Measurements from ENCODE around the gene ODF2.
"Not testable (repeated sequence)": the region's sequence is repeated elsewhere in the genome, so short reads cannot be mapped to it uniquely, and the experiment has no call there.

ODF2 gene

DNA sequence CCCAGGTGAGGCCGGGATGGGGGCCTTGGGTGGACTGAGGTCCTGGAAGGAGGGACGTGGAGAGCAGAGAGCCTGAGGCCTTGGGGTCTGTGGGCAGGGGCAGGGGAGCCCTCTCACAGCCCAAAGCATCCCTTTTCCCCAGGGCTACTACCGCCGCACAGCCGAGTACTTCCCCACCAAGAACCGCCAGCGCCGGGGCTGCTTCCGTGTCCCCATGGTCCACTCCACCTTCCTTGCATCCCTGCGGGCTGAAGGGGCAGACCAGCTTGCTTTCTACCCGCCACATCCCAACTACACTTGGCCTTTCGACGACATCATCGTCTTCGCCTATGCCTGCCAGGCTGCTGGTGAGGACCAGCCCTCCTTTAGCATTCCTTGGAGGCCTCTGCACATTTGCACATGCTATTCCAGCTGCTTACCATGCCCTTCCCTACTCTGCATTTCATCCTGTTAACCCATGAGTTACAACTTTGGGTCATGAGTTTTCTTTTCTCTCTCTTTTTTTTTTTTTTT lies 31.5 kb upstream of the ODF2 start:
- no peak for DNase-seq

DNA sequence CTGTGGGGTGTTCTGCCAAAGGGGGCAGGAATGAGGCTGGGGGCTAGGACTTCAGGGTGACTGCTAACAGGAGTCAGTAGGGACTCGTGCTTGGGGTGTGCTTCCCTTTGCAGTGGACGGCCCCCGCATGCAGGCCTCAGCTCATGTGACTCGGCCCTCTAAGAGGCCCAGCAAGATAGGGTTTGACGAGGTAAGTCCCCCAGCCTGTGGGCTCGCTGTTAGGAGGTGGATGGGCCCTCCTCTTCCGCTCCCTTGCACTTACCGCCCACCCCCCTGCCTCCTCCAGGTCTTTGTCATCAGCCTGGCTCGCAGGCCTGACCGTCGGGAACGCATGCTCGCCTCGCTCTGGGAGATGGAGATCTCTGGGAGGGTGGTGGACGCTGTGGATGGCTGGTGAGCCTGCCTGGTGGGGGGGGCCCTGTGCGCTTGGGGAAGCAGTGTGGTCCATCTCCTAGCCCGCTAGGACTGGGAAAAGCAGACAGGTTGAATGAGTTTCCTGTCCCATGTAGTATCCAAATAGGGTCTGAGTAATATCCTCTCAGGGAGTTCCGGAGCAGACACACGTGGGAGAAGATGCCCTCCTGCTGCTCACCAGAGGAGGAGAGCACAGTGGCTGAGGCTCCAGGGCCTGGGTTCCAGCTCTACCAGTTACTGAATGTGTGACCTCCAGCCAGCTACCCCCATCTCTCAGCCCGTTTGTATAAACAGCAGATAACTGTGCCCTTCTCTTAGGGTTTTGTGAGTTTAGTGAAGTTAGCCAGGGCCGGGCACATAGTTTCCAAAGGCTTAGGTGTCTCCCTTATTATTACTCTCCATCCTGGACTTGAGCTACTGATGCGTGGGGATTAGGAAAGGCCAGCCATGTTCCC lies 26.9 kb upstream of the ODF2 start:
- DNase-seq, result no peak

DNA sequence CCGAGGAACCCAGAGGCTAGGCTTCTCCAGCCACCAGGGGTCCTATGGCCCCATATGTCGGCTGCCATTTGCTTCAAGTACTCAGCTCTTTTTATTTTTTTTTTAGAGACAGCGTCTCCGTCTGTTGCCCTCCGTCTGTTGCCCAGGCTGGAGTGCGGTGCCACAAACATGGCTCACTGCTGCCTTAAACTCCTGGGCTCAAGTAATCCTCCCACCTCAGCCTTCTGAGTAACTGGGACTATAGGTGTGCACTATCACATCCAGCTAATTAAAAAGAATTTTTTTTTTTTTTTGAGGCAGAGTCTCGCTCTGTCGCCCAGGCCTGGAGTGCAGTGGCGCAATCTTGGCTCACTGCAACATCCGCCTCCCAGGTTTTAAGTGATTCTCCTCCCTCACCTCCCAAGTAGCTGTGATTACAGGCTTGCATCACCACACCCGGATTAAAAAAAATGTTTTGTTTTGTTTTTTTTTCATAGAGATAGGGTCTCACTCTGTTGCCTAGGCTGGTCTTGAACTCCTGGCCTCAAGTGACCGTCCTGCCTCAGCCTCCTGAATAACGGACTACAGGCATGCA lies 26.2 kb upstream of the ODF2 start:
- no peak for DNase-seq

DNA sequence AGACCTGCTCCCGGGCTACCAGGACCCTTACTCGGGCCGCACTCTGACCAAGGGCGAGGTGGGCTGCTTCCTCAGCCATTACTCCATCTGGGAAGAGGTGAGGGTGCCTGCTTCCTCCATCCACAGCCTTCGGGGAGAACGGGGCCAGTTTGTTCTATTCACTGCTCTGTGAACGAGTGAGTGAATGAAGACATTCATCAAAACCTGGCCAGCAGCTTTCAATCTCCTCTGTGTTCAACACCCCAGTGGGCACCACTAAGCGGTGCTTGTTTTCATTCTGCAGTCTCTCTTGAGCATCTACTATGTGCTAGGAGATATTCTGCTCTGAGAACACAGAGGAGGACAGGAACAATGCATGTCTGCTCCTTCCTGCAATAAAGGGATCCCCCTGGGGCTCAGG lies 24.6 kb upstream of the ODF2 start:
- DNase-seq, result no peak

DNA sequence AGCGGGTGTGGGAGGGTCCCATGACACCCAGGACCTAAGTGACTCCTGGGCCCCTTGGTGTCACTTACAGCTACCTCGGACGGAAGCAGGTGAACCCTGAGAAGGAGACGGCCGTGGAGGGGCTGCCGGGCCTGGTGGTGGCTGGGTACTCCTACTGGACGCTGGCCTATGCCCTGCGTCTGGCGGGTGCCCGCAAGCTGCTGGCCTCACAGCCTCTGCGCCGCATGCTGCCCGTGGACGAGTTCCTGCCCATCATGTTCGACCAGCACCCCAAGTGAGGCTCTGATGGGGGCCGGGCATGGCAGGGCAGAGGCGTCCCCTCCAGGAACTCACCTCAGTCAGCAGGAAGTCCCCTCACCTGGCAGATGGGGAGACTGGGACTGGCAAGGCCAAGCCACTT lies 21.5 kb upstream of the ODF2 start:
- no peak for DNase-seq

DNA sequence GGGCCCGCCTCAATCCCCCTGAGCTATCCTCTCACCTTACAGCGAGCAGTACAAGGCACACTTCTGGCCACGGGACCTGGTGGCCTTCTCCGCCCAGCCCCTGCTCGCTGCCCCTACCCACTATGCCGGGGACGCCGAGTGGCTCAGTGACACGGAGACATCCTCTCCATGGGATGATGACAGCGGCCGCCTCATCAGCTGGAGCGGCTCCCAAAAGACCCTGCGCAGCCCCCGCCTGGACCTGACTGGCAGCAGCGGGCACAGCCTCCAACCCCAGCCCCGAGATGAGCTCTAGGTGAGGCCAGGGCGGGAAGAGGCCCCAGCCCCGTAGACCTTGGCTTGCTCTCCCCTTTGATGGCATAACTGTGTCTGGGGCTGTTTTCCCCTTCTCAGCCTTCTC lies 20.2 kb upstream of the ODF2 start:
- DNase-seq, result no peak

DNA sequence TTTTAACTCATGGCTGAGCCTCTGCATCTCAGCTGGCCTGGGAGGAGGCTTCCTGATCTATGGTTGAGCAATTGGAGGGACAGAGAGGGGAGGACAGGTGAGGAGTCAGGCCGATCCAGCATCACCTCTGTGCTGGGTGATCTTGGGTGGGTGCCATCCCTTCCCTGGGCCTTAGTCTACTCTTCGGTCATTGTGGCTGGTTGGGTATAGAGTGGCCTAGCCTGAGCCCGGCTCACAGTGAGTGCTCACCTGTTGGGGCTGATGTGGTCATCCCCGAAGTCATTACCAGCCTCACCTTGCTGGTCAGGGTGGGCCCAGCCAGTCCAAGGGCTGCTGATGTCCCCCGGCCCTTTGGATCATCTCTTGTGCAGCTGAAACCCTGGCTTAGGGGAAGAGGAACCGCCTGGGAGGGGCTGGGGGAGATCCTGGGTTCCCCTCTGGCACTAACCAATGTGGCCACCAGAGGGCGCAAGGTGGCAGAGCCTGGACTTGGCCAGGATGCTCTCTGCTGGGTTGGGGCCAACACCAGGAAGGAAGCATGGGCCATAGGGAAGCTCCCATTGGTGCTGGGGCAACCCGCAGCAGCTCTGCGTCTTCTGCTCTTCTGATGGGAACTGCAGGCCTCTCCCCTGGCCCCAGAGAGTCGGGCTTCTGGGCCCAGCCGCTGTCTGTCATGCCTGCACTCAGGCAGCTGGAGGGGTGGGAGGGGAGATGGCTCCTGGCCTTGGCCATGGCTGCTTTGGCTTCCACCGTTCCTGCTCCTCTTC lies 17.3 kb upstream of the ODF2 start:
- DNase-seq, result peak; percentile 78

DNA sequence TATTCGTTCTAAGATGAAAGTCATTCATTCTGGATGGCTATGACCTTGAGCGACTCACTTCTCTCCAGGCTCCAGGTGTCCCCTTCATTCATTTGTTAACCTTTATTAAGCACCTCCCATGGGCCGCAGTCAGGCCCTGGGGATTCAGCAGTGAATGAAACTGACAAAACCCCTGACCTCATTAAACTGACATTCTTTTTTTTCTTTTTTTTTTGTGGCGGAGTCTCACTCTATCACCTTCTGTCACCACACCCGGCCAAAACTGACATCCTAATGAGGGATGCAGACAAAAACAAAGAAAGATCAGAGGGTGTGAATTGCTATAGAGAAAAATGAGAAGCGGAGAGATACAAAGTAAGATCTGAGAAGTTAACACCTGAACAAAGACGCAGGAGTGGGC lies 16.5 kb upstream of the ODF2 start:
- DNase-seq, result no peak

DNA sequence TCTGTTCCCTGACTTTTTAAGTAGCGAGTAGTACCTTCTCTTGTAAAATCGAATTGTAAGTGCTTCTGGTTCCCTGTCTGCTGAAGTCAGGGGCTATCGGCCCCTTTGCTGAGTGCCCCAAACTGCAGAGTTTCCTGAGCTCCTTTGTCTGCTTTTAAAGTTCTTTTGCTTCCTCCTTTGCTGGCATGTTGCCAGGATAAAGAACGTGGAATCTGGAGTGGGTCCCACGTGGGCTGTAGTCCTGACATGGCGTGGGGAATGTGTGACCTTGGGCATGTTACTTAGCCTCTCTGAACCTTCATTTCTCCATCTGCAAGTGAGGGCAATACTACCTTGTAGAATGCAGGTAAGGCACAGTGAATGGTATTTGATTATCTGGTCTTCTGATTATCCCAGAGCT lies 13.7 kb upstream of the ODF2 start:
- DNase-seq, result no peak

DNA sequence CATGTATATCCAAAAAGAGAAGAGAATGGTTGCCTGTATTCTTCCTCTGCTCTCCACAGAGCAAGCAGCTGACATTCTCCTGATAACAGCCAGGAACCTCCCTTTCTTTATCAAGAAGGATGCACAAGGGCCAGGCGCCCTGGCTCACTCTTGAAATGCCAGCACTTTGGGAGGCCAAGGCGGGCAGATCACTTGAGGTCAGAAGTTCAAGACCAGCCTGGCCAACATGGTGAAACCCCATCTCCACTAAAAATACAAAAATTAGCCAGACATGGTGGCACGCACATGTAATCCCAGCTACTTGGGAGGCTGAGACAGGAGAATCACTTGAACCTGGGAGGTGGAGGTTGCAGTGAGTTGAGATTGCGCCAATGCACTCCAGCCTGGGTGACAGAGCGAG lies 9.3 kb upstream of the ODF2 start:
- not testable (repeated sequence) for DNase-seq

DNA sequence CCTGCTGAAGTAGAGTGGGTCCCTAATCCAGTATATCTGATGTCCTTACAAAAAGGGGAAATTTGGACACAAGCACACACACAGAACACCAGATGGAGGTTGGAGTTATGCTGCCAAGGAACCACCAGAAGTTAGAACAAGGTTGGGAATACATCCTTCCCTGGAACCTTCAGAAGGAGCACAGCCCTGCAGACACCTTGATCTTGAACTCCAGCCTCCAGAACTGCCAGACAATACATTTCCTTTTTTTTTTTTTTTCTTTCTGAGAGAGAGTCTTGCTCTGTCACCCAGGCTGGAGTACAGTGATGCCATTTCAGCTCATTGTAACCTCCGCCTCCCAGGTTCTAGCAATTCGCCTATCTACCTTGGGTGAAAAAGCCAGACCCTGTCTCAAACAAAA lies 7.1 kb upstream of the ODF2 start:
- DNase-seq, result no peak

DNA sequence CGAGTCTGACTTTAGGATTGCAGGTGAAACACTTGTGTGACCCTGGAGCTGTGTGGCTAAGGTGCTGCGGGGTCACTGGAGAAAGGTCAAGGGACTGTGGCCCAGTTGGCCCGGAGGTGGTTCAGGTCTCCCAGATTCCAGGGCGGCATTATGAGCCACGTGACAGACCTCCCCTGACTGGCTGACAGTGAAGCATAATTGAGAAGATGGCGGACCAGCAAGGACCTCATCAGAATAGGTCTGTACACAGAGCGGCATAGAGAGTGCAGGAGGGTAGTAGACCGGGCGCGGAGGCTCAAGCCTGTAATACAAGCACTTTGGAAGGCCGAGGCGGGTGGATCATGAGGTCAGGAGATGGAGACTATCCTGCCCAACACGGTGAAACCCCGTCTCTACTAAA lies 815 bp upstream of the ODF2 start:
- DNase-seq, result no peak

DNA sequence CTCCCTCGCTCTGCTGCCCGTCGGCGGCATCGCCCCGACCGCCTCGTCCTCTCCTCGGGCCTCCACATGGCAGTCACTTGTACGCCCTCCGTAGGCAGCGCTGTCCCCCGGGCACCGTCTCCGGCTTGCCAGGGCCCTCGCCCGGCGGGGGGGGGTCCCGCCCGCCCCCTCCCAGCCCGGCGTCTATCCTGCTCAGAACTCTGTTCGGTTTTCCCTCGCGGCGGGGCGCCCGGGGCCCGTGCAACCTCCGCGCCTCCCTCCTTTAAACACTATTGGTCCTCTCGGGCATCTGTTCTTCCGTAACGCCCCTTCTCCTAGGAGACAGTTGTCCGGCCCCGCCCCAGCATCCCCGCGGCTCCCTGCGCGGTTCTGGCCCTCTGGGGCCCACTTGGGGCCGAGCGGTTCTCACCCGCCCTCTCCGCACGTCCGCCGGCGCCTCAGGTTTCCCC lies 831 bp downstream of the ODF2 start:
- DNase-seq, result peak; percentile 36

DNA sequence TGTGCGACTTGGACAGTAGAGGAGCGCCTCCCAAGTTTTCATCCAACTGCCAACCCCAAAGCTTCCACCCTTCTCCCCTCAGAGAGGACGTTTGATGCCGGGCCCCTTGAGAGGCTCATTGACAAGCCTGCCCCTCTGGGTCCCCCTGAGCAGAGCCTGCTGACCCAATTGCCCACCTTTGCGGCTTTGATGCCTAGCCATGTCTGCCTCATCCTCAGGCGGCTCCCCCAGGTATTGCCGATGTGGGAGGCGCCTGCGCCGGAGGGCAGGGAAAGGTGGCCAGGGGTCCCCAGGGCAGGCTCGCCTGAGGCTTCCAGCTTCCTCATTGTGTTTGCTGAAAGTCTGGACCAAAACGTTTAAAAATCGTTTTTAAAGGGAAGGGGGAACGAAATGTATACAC lies 1.4 kb downstream of the ODF2 start:
- DNase-seq, result no peak

DNA sequence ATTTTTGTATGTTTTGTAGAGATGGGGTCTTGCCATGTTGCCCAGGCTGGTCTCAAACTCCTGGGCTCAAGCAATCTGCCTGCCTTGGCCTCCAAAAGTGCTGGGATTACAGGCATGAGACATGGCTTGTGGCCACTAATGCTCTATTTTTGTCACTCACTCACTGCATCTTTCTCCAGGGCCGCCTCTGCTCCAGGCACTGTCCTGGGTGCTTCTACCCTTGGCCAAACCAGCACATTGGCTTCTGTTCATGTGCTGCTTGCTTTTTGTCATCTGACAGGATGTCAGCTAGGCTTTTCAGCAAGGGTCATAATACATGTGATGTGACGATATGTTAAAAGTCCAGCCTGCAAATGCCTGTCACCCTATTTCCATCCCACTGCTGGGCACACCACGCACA lies 3.2 kb downstream of the ODF2 start:
- no peak for DNase-seq

DNA sequence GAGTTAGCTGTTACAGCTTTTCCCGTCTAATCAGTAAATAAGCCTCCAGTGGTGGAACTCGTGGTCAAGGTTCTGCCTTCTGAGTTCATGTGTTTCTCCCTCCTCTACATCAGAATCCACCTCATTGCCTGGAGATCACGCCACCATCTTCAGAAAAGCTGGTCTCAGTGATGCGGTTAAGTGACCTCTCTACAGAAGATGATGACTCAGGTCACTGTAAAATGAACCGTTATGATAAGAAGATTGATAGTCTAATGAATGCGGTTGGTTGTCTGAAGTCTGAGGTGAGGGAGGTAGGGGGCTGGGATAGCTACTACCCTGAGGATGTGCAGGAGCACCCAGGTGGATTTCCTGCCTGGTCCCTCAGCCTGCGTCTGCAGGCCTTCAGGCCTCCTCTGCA lies 13.3 kb downstream of the ODF2 start:
- no peak for DNase-seq

DNA sequence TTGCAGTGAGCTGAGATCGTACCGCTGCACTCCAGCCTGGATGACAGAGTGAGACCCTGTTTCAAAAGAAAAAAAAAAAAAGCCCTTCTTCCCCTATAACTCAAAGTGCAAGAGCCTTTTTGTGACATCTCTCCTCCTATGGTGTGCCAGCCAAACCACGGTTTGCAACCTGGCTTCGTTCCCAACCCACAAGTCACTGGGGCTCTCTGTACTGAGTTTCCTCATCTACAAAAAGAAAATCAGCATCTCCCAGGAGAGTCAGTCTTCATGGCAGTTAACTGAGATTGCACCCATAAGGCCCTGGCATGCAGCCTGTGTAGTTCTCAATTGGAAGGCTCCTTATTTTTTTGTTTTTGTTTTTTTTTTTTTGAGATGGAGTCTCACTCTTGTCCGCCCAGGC lies 14.8 kb downstream of the ODF2 start:
- no peak for DNase-seq

DNA sequence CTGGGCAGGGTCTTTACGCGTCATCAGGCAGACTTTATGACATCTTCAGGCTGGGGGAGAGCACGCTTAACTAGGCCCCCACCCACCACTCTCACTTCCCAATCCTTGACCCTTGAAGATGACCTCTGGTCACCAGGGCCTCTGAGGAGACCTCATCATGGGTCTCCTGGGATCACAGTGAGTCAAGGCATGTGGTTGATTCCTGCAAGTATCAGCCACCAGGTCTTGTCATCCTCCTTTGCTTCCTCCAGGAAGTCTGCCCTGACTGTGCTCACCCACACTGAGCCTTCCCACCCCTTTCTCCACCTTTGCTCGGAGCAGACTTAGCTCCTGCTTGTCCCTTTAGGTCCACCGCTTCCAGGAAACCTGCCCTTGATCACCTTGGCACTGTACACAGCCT lies 17.3 kb downstream of the ODF2 start:
- no peak for DNase-seq

DNA sequence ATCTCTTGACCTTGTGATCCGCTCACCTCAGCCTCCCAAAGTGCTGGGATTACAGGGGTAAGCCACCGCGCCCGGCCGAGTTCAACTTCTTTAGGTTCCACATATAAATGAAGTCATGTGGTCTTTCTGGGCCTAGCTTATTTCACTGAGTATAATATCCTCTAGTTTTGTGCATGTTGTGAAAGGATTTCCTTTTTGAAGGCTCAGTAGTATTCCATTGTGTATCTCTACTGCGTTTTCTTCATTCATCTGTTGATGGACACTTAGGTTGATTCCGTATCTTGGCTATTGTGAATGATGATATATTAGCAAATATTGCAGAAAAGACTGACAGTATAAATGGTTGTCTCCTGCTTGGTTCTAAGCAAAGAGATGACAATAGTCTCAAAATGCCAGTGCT lies 20.1 kb downstream of the ODF2 start:
- no peak for DNase-seq

DNA sequence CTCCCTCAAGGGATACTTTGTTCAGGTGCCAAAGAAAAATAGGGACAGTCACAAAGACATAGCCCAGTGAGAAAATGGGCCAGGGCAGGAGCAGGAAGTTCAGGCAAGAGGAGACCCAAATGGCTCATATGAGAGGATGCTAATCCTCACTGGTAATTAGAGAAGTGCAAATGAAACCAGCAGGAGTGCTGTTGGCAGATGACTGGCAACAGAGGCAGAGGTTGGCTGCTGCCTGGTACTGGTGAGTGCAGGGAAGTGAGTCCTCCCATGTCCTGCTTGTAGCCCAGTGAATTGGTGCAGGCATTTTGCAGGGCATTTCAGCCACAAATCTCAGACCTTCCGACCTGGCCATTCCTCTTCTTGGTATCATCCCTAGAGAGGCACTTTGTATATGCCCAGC lies 23.5 kb downstream of the ODF2 start:
- no peak for DNase-seq

DNA sequence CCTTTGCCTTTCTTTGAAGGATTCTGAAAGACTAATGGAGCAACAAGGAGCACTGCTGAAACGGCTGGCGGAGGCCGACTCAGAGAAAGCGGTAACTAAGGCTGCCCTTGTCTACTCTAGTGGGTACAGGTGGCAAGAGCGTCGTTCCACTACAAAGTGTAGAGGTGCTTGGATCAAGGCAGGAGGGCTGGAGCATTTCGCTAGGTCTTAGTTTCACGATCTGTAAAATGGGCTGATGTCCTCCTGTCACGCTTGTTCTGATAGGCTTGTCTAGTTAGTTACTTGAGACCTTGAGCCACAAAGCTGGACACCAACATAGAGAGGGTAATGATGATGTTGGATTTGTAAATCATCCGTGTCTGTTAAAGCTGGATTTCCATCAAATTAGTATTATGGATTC lies 25.8 kb downstream of the ODF2 start:
- DNase-seq, result no peak

DNA sequence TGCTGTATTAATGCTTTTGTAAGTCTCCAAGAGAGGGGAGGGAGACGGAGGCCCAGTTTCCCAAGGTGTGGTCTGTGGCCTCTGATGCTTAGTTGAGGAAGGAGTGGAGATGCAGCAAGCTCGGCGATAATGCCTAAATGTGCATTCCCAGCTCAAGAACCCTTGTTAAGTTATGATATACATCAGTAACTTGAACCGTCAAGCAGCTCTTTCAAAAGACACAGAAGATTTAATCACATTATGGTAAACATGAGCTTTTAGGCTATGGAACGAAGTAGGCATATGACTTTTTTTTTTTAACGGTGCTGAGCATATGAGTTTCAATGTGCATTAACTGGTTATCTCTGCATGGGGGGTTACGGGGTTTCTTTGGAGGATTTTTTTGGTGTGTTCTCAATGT lies 26.4 kb downstream of the ODF2 start:
- no peak for DNase-seq

DNA sequence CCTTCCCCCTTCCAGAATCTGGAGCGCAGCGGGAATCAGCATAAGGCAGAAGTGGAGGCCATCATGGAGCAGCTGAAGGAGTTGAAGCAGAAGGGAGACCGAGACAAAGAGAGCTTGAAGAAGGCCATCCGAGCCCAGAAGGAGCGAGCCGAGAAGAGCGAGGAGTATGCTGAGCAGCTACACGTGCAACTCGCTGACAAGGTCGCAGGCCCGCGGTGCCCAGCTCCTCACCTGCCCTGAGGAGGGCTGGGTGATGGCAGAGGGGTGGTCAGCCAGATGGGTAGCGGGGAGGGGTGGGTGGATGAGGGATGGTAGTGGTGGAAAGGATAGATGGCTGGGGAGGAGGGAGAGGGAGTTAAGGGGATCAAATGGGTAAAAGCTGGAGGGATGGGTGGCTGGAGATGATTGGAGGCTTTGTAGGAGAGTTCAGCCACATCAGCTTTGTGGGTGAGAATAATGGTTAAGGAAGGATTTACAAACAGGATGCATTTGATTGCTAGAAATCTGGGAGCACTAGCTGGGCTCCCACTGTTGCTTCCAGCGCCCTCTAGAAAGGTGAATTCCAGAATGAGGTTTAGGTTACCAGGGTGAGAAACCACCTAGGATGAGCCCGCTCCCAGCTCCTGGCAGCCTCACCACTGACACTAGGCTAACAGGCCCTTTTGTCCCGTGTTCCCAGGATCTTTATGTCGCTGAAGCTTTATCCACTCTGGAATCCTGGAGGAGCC lies 29.0 kb downstream of the ODF2 start:
- DNase-seq, result no peak
